ENCODE results near the gene DZIP1. TPM values are rescaled to one million over a fixed set of nuclear protein-coding genes. Genes with fewer than 3 reads are reported as not detected.

DZIP1 gene
- total and polyA plus RNA-seq, 2 of the 8 experiments (the other 6 are each of a cell fraction or from before 2014, with no cell fraction given), result 7.6 to 24.6 TPM

DNA sequence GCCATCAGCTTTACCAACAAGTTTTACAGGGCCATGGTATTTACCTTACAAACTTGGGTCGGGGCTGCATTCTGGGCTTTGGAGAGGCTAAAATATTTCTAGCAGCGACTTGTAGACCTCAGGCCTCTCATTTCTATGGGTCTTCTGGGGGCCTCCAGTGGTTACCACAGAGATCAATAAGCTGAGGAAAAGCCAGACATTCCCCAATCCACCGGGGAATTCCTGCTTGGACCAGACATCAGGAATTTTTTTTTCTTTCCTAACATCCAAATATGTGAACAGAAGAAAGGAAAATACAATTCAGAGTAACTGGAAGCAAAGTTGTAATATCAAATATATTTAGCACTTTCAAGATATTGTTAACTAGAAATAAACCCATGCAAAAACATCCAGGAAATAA, 1.5 kb downstream of the DZIP1 start (continued):
- TF ChIP-seq CBX5 (IDR thresholded peaks at IDR 0.05; ENCODE audit: low read depth, low read length), result no peak

Data from H1 (cell line).